GM12892 (cell line): Measurements from ENCODE around the gene TBC1D22A.

Source experiments
- POLR2A ChIP-seq: IDR thresholded peaks from 2 replicates; pipeline ENCODE4 v1.6.1; 2011; ENCODE audit warnings: low read depth, low read length, control low read depth
- POLR2AphosphoS5 ChIP-seq: IDR thresholded peaks from 2 replicates; pipeline ENCODE4 v1.6.1; 2011; ENCODE audit warnings: low read depth, low read length, control low read depth
- TAF1 ChIP-seq: IDR thresholded peaks from 2 replicates; pipeline ENCODE4 v1.6.1; 2011; ENCODE audit warnings: low read depth, mild to moderate bottlenecking, control low read depth, low read length, borderline replicate concordance

- TF ChIP-seq POLR2A = no peak
- no peak for TF ChIP-seq POLR2AphosphoS5
- no peak for TF ChIP-seq TAF1
Observed at GRCh38 chr22:47074105-47074504, 311.7 kb downstream of the TBC1D22A start.
